Astrocyte of the cerebellum (primary cell): ENCODE data around the gene PRPF40B.
"Not testable (repeated sequence)": the region's sequence is repeated elsewhere in the genome, so short reads cannot be mapped to it uniquely, and the experiment has no call there.

Experiments
- DNase-seq: peaks from one replicate; pipeline ENCODE4 v3.0.0-alpha.2; 2011; ENCODE audit warnings: low read depth
- H3K4me3 ChIP-seq: 2 replicates; pipeline ENCODE4 v1.5.1; 2011; ENCODE audit warnings: mild to moderate bottlenecking, low read depth, low read length, moderate library complexity
- CTCF ChIP-seq: IDR thresholded peaks from 2 replicates; pipeline ENCODE4 v1.5.1; 2012; ENCODE audit warnings: low read length, low read depth, moderate library complexity, mild to moderate bottlenecking; ENCODE audit errors: missing control alignments
- in situ Hi-C: cut with HindIII; loops from 2 replicates; pipeline ENCODE4 v1.10.0; 2017; ENCODE audit warnings: low sequenced_read_pairs

The PRPF40B gene

GRCh38 chr12:49588721-49589516, 34.4 kb upstream of the PRPF40B start:
- DNase-seq, result no peak
- in situ Hi-C loops, result no loop called here
- no peak for TF ChIP-seq CTCF
- H3K4me3 ChIP-seq, result no peak overlapping the region

- no peak overlapping the region for H3K4me3 ChIP-seq
- in situ Hi-C loops, result no loop called here
- TF ChIP-seq CTCF, result no peak
- no peak for DNase-seq
Measured at GRCh38 chr12:49598527-49598926, 24.8 kb upstream of the PRPF40B start.

GRCh38 chr12:49599961-49600360, 23.4 kb upstream of the PRPF40B start:
- DNase-seq, result no peak
- TF ChIP-seq CTCF, result no peak
- no peak overlapping the region for H3K4me3 ChIP-seq
- in situ Hi-C loops, result no loop called here

GRCh38 chr12:49603721-49604120, 19.6 kb upstream of the PRPF40B start:
- no peak overlapping the region for H3K4me3 ChIP-seq
- DNase-seq, result no peak
- TF ChIP-seq CTCF, result no peak
- in situ Hi-C loops, result no loop called here

- in situ Hi-C loops, result no loop called here
- H3K4me3 ChIP-seq, result no peak overlapping the region
- no peak for DNase-seq
- no peak for TF ChIP-seq CTCF
Measured at GRCh38 chr12:49604856-49605255, 18.5 kb upstream of the PRPF40B start.

GRCh38 chr12:49605539-49605938, 17.8 kb upstream of the PRPF40B start, which contains the start of gene FAM186B:
FAM186B (minus strand) TSS chr12:49605639; CDS start chr12:49605477, 162 bp downstream.
- DNase-seq, H3K4me3 ChIP-seq, in situ Hi-C loops: not testable (repeated sequence)

- DNase-seq, result no peak
- in situ Hi-C loops, result no loop called here
- no peak overlapping the region for H3K4me3 ChIP-seq
- TF ChIP-seq CTCF, result no peak
Measured at GRCh38 chr12:49609059-49609874, 14.1 kb upstream of the PRPF40B start.
